ENCODE data around the gene ADGB. TPM values are rescaled to one million over a fixed set of nuclear protein-coding genes. Genes with fewer than 3 reads are reported as not detected.

The ADGB gene
- polyA plus RNA-seq, 1 donor (not counting 4 experiments of a cell fraction or from before 2014, with no cell fraction given) = not detected

DNA sequence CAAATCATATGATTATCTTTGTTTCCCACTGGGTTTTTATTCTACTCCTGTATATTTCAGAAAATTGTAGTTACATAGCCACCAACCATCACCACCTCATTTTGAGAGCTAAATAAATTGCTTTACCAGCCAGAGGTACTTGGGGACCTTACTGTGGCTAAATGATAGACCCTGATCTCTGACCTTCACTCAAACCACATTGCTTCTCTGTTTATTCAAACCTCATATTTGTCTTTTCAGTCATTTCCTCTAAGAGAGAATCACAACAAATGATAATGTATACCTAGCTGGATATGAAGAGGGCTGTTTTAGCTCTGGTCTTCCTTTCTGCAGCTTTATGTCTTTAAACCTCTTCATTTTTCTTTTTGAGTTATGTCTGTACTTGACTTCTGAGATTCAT, 142.8 kb downstream of the ADGB start:
- no peaks in the 10 kb centered on the region for H3K79me2 ChIP-seq (ENCODE audit: control insufficient read depth, insufficient read depth, low read length)
- no peaks in the 10 kb centered on the region for H3K4me1 ChIP-seq (ENCODE audit: control insufficient read depth, extremely low read depth, insufficient read depth, low read length)
- no peak overlapping the region for H3K4me3 ChIP-seq (ENCODE audit: control insufficient read depth in 2 of 3, extremely low read depth in 1 of 3, insufficient read depth in 2 of 3, low read depth in 1 of 3, low read length in 3 of 3)
- H4K20me1 ChIP-seq (ENCODE audit: control insufficient read depth, extremely low read depth, insufficient read depth, low read length) = no peaks in the 10 kb centered on the region
- DNase-seq (ENCODE audit: low read depth, low spot score) = no peak
- H3K9me1 ChIP-seq (ENCODE audit: control insufficient read depth, extremely low read depth, insufficient read depth, low read length) = no peaks in the 10 kb centered on the region
- no peak overlapping the region for H3K27ac ChIP-seq (ENCODE audit: control insufficient read depth, insufficient read depth, low read length)
- no peaks in the 10 kb centered on the region for H3K9me3 ChIP-seq (ENCODE audit: control insufficient read depth, low read depth, low read length)
- TF ChIP-seq EZH2 (IDR thresholded peaks at IDR 0.05; ENCODE audit: low read length) = no peak
- TF ChIP-seq, protein P1, sequence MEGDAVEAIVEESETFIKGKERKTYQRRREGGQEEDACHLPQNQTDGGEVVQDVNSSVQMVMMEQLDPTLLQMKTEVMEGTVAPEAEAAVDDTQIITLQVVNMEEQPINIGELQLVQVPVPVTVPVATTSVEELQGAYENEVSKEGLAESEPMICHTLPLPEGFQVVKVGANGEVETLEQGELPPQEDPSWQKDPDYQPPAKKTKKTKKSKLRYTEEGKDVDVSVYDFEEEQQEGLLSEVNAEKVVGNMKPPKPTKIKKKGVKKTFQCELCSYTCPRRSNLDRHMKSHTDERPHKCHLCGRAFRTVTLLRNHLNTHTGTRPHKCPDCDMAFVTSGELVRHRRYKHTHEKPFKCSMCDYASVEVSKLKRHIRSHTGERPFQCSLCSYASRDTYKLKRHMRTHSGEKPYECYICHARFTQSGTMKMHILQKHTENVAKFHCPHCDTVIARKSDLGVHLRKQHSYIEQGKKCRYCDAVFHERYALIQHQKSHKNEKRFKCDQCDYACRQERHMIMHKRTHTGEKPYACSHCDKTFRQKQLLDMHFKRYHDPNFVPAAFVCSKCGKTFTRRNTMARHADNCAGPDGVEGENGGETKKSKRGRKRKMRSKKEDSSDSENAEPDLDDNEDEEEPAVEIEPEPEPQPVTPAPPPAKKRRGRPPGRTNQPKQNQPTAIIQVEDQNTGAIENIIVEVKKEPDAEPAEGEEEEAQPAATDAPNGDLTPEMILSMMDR (optimal IDR thresholded peaks at IDR 0.05 in 1 of 3, IDR thresholded peaks at IDR 0.05 in 1 of 3, conservative IDR thresholded peaks at IDR 0.05 in 1 of 3; ENCODE audit: extremely low read depth in 1 of 3, insufficient read depth in 2 of 3, low read length in 3 of 3) = no peak
- FAIRE-seq = no peak
- H3K9ac ChIP-seq (ENCODE audit: control insufficient read depth, extremely low read depth, insufficient read depth, low read length) = no peak overlapping the region
- no peaks in the 10 kb centered on the region for H3K27me3 ChIP-seq (ENCODE audit: control insufficient read depth, extremely low read depth, insufficient read depth, low read length)
- no peak overlapping the region for H3K4me2 ChIP-seq (ENCODE audit: control insufficient read depth, extremely low read depth, insufficient read depth, low read depth, low read length)
- dilution Hi-C loops (cut with MboI; ENCODE audit: extremely low pct_ligation_motif_present, low sequenced_read_pairs) = no loop called here
- no peak overlapping the region for H2AFZ ChIP-seq (ENCODE audit: control insufficient read depth, low read length)
- no peaks in the 10 kb centered on the region for H3K36me3 ChIP-seq (ENCODE audit: control insufficient read depth in 2 of 2, extremely low read depth in 1 of 2, insufficient read depth in 2 of 2, low read length in 2 of 2)

DNA sequence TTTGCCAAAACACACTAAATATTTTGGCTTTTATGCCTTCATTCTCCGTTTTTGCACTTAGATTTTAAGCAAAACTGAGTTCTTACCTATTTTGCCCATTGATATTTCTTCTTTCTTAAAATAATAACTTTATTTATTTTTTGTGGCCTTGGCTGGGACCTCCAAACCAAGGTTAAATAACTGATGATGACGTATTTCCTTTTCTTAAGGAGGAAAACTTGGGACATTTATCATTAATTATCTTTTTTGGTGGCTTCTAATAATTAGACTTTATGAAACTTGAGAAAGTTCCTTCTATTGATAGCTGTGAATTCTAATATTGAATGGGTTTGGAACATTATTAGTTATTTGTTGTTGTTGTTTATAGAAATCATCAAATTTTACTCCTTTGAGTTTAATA, 154.5 kb downstream of the ADGB start:
- Histone ChIP-seq H2AFZ (ENCODE audit: control insufficient read depth, low read length) (no peak overlapping the region), H3K9me3 (ENCODE audit: control insufficient read depth, low read depth, low read length) (no peaks in the 10 kb centered on the region), H3K36me3 (ENCODE audit: control insufficient read depth in 2 of 2, extremely low read depth in 1 of 2, insufficient read depth in 2 of 2, low read length in 2 of 2) (no peaks in the 10 kb centered on the region), H3K27ac (ENCODE audit: control insufficient read depth, insufficient read depth, low read length) (no peak overlapping the region), H3K79me2 (ENCODE audit: control insufficient read depth, insufficient read depth, low read length) (no peaks in the 10 kb centered on the region), H3K27me3 (ENCODE audit: control insufficient read depth, extremely low read depth, insufficient read depth, low read length) (no peaks in the 10 kb centered on the region), H4K20me1 (ENCODE audit: control insufficient read depth, extremely low read depth, insufficient read depth, low read length) (no peaks in the 10 kb centered on the region), H3K9me1 (ENCODE audit: control insufficient read depth, extremely low read depth, insufficient read depth, low read length) (no peaks in the 10 kb centered on the region), H3K4me2 (ENCODE audit: control insufficient read depth, extremely low read depth, insufficient read depth, low read depth, low read length) (no peak overlapping the region), H3K4me1 (ENCODE audit: control insufficient read depth, extremely low read depth, insufficient read depth, low read length) (no peaks in the 10 kb centered on the region), H3K4me3 (ENCODE audit: control insufficient read depth in 2 of 3, extremely low read depth in 1 of 3, insufficient read depth in 2 of 3, low read depth in 1 of 3, low read length in 3 of 3) (no peak overlapping the region), H3K9ac (ENCODE audit: control insufficient read depth, extremely low read depth, insufficient read depth, low read length) (no peak overlapping the region)
- FAIRE-seq (no peak), DNase-seq (ENCODE audit: low read depth, low spot score) (no peak)
- TF ChIP-seq, protein P1 (optimal IDR thresholded peaks at IDR 0.05 in 1 of 3, IDR thresholded peaks at IDR 0.05 in 1 of 3, conservative IDR thresholded peaks at IDR 0.05 in 1 of 3; ENCODE audit: extremely low read depth in 1 of 3, insufficient read depth in 2 of 3, low read length in 3 of 3) = no peak
- no peak for TF ChIP-seq EZH2 (IDR thresholded peaks at IDR 0.05; ENCODE audit: low read length)
- dilution Hi-C loops (cut with MboI; ENCODE audit: extremely low pct_ligation_motif_present, low sequenced_read_pairs) = no loop called here

Data from keratinocyte (primary cell).